Keratinocyte (primary cell): ENCODE measurements around the gene ABCD1. TPM values are rescaled to one million over a fixed set of nuclear protein-coding genes. Genes with fewer than 3 reads are reported as not detected.

Experiments used
- DNase-seq: peaks from one replicate; pipeline ENCODE4 v3.0.0-alpha.2; 2011; ENCODE audit warnings: low read depth, missing footprints, low spot score
- FAIRE-seq: peaks from 2 replicates; lab custom pipeline; 2011; peaks lifted over from hg19 to GRCh38; lab: Jason Lieb, UNC
- H2AFZ ChIP-seq: 2 replicates; pipeline ENCODE4 v1.6.0; 2012; ENCODE audit warnings: low read length, control low read depth, inconsistent platforms; ENCODE audit not compliant: control insufficient read depth
- H3K27ac ChIP-seq: 2 replicates; pipeline ENCODE4 v1.5.1; 2011; ENCODE audit warnings: low read length; ENCODE audit not compliant: control insufficient read depth, insufficient read depth
- H3K27me3 ChIP-seq: 3 replicates; pipeline ENCODE4 v1.6.0; 2011; ENCODE audit warnings: low read length; ENCODE audit not compliant: control insufficient read depth, insufficient read depth; ENCODE audit errors: extremely low read depth
- H3K36me3 ChIP-seq, 2 experiments: 2 replicates in 1 of 2; 3 replicates in 1 of 2; pipeline ENCODE4 v1.5.1; 2011; ENCODE audit warnings: low read length in 2 of 2, mild to moderate bottlenecking in 1 of 2; ENCODE audit not compliant: control insufficient read depth in 2 of 2, insufficient read depth in 2 of 2; ENCODE audit errors: extremely low read depth in 1 of 2
- H3K4me1 ChIP-seq: 3 replicates; pipeline ENCODE4 v1.5.1; 2011; ENCODE audit warnings: low read length; ENCODE audit not compliant: control insufficient read depth, insufficient read depth; ENCODE audit errors: extremely low read depth
- H3K4me2 ChIP-seq: 3 replicates; pipeline ENCODE4 v1.6.0; 2011; ENCODE audit warnings: low read depth, low read length; ENCODE audit not compliant: control insufficient read depth, insufficient read depth; ENCODE audit errors: extremely low read depth
- H3K4me3 ChIP-seq, 3 experiments: fragments of 200-600 bp in 1 of 3; sonication (generic) in 1 of 3; 2 replicates in 2 of 3; 3 replicates in 1 of 3; pipeline ENCODE4 v1.5.1; 2011 to 2016; ENCODE audit warnings: low read length in 3 of 3, mild to moderate bottlenecking in 3 of 3, control low read depth in 2 of 3, inconsistent platforms in 1 of 3, low read depth in 1 of 3, mixed read lengths in 1 of 3, mixed run types in 1 of 3, moderate library complexity in 1 of 3; ENCODE audit not compliant: control insufficient read depth in 2 of 3, insufficient read depth in 2 of 3; ENCODE audit errors: extremely low read depth in 1 of 3
- H3K79me2 ChIP-seq: 2 replicates; pipeline ENCODE4 v1.6.0; 2012; ENCODE audit warnings: low read length; ENCODE audit not compliant: control insufficient read depth, insufficient read depth
- H3K9ac ChIP-seq: 3 replicates; pipeline ENCODE4 v1.6.0; 2011; ENCODE audit warnings: low read length; ENCODE audit not compliant: control insufficient read depth, insufficient read depth; ENCODE audit errors: extremely low read depth
- H3K9me1 ChIP-seq: 3 replicates; pipeline ENCODE4 v1.6.0; 2011; ENCODE audit warnings: low read length; ENCODE audit not compliant: control insufficient read depth, insufficient read depth; ENCODE audit errors: extremely low read depth
- H3K9me3 ChIP-seq: 2 replicates; pipeline ENCODE4 v1.5.1; 2012; ENCODE audit warnings: low read depth, low read length; ENCODE audit not compliant: control insufficient read depth
- H4K20me1 ChIP-seq: 3 replicates; pipeline ENCODE4 v1.6.0; 2011; ENCODE audit warnings: low read length; ENCODE audit not compliant: control insufficient read depth, insufficient read depth; ENCODE audit errors: extremely low read depth
- CTCF ChIP-seq, 3 experiments: IDR thresholded peaks in 1 of 3; conservative IDR thresholded peaks in 1 of 3; optimal IDR thresholded peaks in 1 of 3; 2 replicates in 2 of 3; 3 replicates in 1 of 3; pipeline versions ENCODE3 to v1.5.1; 2011; ENCODE audit warnings: low read length in 3 of 3, mild to moderate bottlenecking in 3 of 3, moderate library complexity in 2 of 3, control low read depth in 1 of 3, inconsistent platforms in 1 of 3; ENCODE audit not compliant: insufficient read depth in 2 of 3; ENCODE audit errors: extremely low read depth in 1 of 3
- EZH2 ChIP-seq: IDR thresholded peaks from one replicate; pipeline ENCODE4 v1.6.1; 2012; ENCODE audit warnings: inconsistent platforms, mild to moderate bottlenecking, low read length, moderate library complexity
- dilution Hi-C: fragments of 300-500 bp; cut with MboI; formaldehyde crosslinking; loops from one replicate; pipeline ENCODE4 v1.7.0; 2020; ENCODE audit warnings: low sequenced_read_pairs; ENCODE audit not compliant: extremely low pct_ligation_motif_present
- polyA plus RNA-seq, 5 experiments: library from polyadenylated mRNA; depleted of rRNA in 3 of 5; stranded (reverse) in 3 of 5; stranded (forward) in 1 of 5; unstranded in 1 of 5; fragments of >200 nt; gene quantifications; 1 replicate in 1 of 5; 2 replicates in 3 of 5; 3 replicates in 1 of 5; pipeline versions ENCODE4 v1.2.1 to v1.2.3, GENCODE V29; 2011 to 2012; ENCODE audit warnings: missing spikeins in 2 of 5, low read depth in 1 of 5, low replicate concordance in 1 of 5

Gene ABCD1
- polyA plus RNA-seq, 1 donor (not counting 4 experiments of a cell fraction or from before 2014, with no cell fraction given) = 0.81 TPM

GRCh38 chrX:153769158-153769864, 44.7 kb downstream of the ABCD1 start:
- Histone ChIP-seq H3K4me3 (no peak overlapping the region), H4K20me1 (no peaks in the 10 kb centered on the region), H3K9me3 (peaks cover 4% of the 10 kb centered on the region), H3K36me3 (peaks cover 0 to 2% of the 10 kb centered on the region in 2 experiments), H3K27ac (no peak overlapping the region), H3K9ac (no peak overlapping the region), H3K27me3 (no peaks in the 10 kb centered on the region), H3K4me1 (peaks cover 11% of the 10 kb centered on the region), H2AFZ (no peak overlapping the region), H3K4me2 (no peak overlapping the region), H3K9me1 (no peaks in the 10 kb centered on the region), H3K79me2 (peaks cover 2% of the 10 kb centered on the region)
- no peak for TF ChIP-seq EZH2
- TF ChIP-seq CTCF (optimal IDR thresholded peaks at IDR 0.05 in 1 of 3, IDR thresholded peaks at IDR 0.05 in 1 of 3, conservative IDR thresholded peaks at IDR 0.05 in 1 of 3; ENCODE audit: extremely low read depth in 1 of 3, insufficient read depth in 2 of 3, low read length in 3 of 3) = no peak
- dilution Hi-C loops = no loop called here
- FAIRE-seq = no peak
- no peak for DNase-seq

- Histone ChIP-seq H3K9me1 (no peaks in the 10 kb centered on the region), H3K9ac (no peak overlapping the region), H3K4me2 (no peak overlapping the region), H3K27me3 (no peaks in the 10 kb centered on the region), H3K4me1 (peaks cover 4% of the 10 kb centered on the region), H3K79me2 (no peaks in the 10 kb centered on the region), H3K36me3 (peaks cover 0 to 4% of the 10 kb centered on the region in 2 experiments), H3K27ac (no peak overlapping the region), H3K4me3 (no peak overlapping the region), H2AFZ (no peak overlapping the region), H4K20me1 (no peaks in the 10 kb centered on the region), H3K9me3 (peaks cover 4% of the 10 kb centered on the region)
- dilution Hi-C loops = no loop called here
- TF ChIP-seq CTCF (optimal IDR thresholded peaks at IDR 0.05 in 1 of 3, IDR thresholded peaks at IDR 0.05 in 1 of 3, conservative IDR thresholded peaks at IDR 0.05 in 1 of 3; ENCODE audit: extremely low read depth in 1 of 3, insufficient read depth in 2 of 3, low read length in 3 of 3) (no peak), EZH2 (no peak)
- FAIRE-seq = no peak
- no peak for DNase-seq
Observed at GRCh38 chrX:153769865-153770600, 45.4 kb downstream of the ABCD1 start.
